ENCODE measurements around the gene OR12D1. TPM values are rescaled to one million over a fixed set of nuclear protein-coding genes. Genes with fewer than 3 reads are reported as not detected.
A peak's percentile ranks its signal among the peaks of the same experiment; 100 is the strongest.

Gene OR12D1
- not detected for total RNA-seq
- polyA plus RNA-seq: not detected

DNA sequence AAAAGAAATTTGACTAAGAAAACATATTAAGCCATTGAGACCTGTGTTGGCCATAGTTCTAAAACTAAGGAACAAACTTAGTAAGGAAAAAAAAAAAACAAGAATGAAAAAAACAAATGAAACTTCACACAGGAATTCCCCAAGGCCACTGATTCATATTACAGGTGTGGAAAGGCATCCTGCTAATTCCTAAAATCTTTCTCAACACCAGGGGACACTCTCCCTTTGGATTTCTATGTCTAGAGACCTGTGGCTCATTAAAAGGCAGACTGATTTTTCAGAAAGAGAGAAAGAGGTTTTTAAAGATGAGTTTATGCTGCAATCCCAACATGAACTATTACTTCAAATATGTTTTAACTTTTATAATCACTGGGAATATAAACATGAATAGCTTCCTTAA, at the start of gene OR12D1:
Gene OR12D1 (plus strand): TSS at position 341 of the 400 bp plus-strand sequence.
- ATAC-seq: peak in 3 of 4 donors; percentile 72 to 97 (median 78)
- no peak for FAIRE-seq
- Histone ChIP-seq H3K27me3 (no peaks in the 10 kb centered on the region), H3K4me1 (peaks cover 0 to 3% (median 0%) of the 10 kb centered on the region in 3 donors), H3K9me3 (no peaks in the 10 kb centered on the region), H3K36me3 (no peaks in the 10 kb centered on the region), H3K27ac (peak within 1 kb of the TSS in 1 of 4 donors; percentile 44), H3K4me3 (no peak within 1 kb of the TSS)
- intact Hi-C loops (cut with DNase I): no loop called here
- TF ChIP-seq, protein P1, sequence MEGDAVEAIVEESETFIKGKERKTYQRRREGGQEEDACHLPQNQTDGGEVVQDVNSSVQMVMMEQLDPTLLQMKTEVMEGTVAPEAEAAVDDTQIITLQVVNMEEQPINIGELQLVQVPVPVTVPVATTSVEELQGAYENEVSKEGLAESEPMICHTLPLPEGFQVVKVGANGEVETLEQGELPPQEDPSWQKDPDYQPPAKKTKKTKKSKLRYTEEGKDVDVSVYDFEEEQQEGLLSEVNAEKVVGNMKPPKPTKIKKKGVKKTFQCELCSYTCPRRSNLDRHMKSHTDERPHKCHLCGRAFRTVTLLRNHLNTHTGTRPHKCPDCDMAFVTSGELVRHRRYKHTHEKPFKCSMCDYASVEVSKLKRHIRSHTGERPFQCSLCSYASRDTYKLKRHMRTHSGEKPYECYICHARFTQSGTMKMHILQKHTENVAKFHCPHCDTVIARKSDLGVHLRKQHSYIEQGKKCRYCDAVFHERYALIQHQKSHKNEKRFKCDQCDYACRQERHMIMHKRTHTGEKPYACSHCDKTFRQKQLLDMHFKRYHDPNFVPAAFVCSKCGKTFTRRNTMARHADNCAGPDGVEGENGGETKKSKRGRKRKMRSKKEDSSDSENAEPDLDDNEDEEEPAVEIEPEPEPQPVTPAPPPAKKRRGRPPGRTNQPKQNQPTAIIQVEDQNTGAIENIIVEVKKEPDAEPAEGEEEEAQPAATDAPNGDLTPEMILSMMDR (IDR thresholded peaks at IDR 0.05): peak in 2 of 4 donors; percentile 9 to 15
- DNase-seq: no peak

- H3K4me3 ChIP-seq: no peak within 1 kb of the TSS
- FAIRE-seq (no peak), ATAC-seq (no peak), DNase-seq (no peak)
- no peaks in the 10 kb centered on the region for H3K27me3 ChIP-seq
- WGBS, 2 donors: 50 to 67% methylated on average over 3 of the region's 3 CpGs
- intact Hi-C loops (cut with DNase I): no loop called here
- H3K4me1 ChIP-seq: no peaks in the 10 kb centered on the region
- TF ChIP-seq, protein P1 (IDR thresholded peaks at IDR 0.05): no peak
- no peaks in the 10 kb centered on the region for H3K36me3 ChIP-seq
- H3K27ac ChIP-seq: no peak within 1 kb of the TSS
- no peaks in the 10 kb centered on the region for H3K9me3 ChIP-seq
Observed at GRCh38 chr6:29368765-29369164, 46.0 kb upstream of the OR12D1 start, which contains the start of gene OR5V1. Gene OR5V1, minus strand, starts transcription at chr6:29368865. Its CDS starts 12,670 bp downstream, at chr6:29356195.

DNA sequence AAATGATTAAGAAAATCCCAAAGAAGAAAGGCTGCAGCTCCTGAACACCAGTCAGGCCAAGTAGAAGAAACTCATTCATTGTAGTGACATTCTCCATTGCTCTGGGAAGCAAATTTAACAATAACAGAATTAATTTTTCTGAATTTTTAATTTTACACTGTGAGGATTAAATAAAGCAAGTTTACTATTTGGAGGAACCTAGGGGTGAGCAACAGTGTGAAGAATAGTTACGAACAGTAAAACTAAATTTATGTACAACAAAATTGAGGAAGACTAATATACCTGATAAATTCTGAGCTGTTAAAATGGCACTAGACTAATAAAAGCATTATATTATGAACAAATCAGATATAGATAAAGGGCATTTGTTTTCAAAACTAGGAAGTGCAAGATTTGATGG, 39.5 kb upstream of the OR12D1 start, which contains the start of gene OR12D3:
Gene OR12D3 (minus strand): TSS at position 101 of the 400 bp plus-strand sequence. CDS start 4 bp downstream, at position 97.
- H3K4me1 ChIP-seq: no peaks in the 10 kb centered on the region
- intact Hi-C loops (cut with DNase I): no loop called here
- H3K27ac ChIP-seq: no peak within 1 kb of the TSS
- peaks cover 0 to 3% (median 0%) of the 10 kb centered on the region in 4 donors for H3K27me3 ChIP-seq
- WGBS, 2 donors: 93% methylated on average over 1 of the region's 1 CpG
- FAIRE-seq (no peak), ATAC-seq (no peak), DNase-seq (no peak)
- no peaks in the 10 kb centered on the region for H3K36me3 ChIP-seq
- no peaks in the 10 kb centered on the region for H3K9me3 ChIP-seq
- TF ChIP-seq, protein P1 (IDR thresholded peaks at IDR 0.05): no peak
- no peak within 1 kb of the TSS for H3K4me3 ChIP-seq

- no peak for DNase-seq
- no peaks in the 10 kb centered on the region for H3K36me3 ChIP-seq
- peak in 1 of 4 donors; percentile 57 for ATAC-seq
- H3K27me3 ChIP-seq: peaks cover 0 to 3% (median 0%) of the 10 kb centered on the region in 4 donors
- no peaks in the 10 kb centered on the region for H3K9me3 ChIP-seq
- FAIRE-seq: no peak
- H3K4me3 ChIP-seq: no peak overlapping the region
- H3K4me1 ChIP-seq: no peaks in the 10 kb centered on the region
- intact Hi-C loops (cut with DNase I): no loop called here
- TF ChIP-seq, protein P1 (IDR thresholded peaks at IDR 0.05): no peak
- no peak overlapping the region for H3K27ac ChIP-seq
Observed at GRCh38 chr6:29376003-29376402, 38.7 kb upstream of the OR12D1 start.

- intact Hi-C loops (cut with DNase I): no loop called here
- DNase-seq: no peak
- ATAC-seq: no peak
- Histone ChIP-seq H3K4me1 (no peaks in the 10 kb centered on the region), H3K9me3 (no peaks in the 10 kb centered on the region), H3K36me3 (no peaks in the 10 kb centered on the region), H3K27me3 (peaks cover 0 to 6% (median 2%) of the 10 kb centered on the region in 4 donors), H3K4me3 (no peak overlapping the region), H3K27ac (no peak overlapping the region)
- TF ChIP-seq, protein P1 (IDR thresholded peaks at IDR 0.05): no peak
- 28 to 61% methylated on average over 4 of the region's 4 CpGs for WGBS, 2 donors
- FAIRE-seq: no peak
Observed at GRCh38 chr6:29388533-29388932, 26.2 kb upstream of the OR12D1 start.

All from pancreas (tissue), 10 donors.